Stimulated activated CD8-positive, alpha-beta memory T cell treated with anti-CD3 and anti-CD28 coated beads, Interleukin-15, amount 100 ng/mL, for 24 hours (primary cell): Measurements from ENCODE around the gene PARVB.

Experiments used
- DNase-seq: peaks from one replicate; pipeline ENCODE4 v3.0.0-alpha.2; 2020; ENCODE audit warnings: low read depth

The PARVB gene

GRCh38 chr22:44201665-44202064 lies 177.6 kb downstream of the PARVB start:
- no peak for DNase-seq

DNA sequence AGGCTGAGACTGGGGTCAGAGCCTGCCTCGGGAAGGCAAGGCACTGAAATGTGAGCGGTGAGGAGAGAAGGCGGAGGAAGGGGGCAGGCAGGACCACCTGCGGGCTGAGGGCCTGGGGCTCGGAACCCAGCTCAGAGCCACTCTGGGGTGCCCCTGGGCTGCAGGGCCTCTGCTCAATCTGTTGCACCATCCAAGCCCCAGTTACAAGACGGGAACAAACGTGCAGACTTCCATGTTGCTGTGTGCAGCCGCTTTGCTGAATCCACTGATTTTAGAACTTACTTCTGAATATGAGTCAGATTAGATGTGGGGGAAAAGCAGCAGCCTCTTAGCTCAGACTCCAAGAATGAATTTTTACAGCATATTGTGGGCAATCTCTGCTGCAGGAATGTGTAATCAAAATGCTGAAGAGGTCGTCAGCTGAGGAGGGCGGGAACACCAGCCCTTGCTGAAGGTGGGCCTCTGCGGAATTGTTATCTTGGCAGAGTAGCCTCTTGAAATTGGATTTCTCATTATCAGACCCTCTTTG lies 178.2 kb downstream of the PARVB start:
- no peak for DNase-seq

DNA sequence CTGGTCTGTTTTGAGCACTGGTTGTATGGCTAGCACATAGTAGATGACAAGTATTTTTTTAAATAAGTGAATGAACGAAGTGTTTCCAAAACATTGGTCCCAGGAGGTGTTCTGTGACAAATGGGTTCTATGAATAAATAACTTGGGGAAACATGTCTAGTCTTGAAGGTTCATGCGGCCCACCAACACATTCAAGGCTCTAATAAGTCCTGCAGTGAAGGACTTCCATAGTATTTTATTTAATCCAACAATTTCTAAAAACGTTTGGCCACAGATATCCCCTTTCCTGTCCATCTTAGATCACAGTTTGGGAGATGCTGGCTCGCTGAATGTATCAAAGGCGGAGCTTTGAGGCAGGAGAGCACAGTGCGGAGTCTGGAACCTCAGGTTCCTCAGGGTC lies 179.1 kb downstream of the PARVB start:
- no peak for DNase-seq

GRCh38 chr22:44204739-44205515 lies 180.8 kb downstream of the PARVB start:
- no peak for DNase-seq

DNA sequence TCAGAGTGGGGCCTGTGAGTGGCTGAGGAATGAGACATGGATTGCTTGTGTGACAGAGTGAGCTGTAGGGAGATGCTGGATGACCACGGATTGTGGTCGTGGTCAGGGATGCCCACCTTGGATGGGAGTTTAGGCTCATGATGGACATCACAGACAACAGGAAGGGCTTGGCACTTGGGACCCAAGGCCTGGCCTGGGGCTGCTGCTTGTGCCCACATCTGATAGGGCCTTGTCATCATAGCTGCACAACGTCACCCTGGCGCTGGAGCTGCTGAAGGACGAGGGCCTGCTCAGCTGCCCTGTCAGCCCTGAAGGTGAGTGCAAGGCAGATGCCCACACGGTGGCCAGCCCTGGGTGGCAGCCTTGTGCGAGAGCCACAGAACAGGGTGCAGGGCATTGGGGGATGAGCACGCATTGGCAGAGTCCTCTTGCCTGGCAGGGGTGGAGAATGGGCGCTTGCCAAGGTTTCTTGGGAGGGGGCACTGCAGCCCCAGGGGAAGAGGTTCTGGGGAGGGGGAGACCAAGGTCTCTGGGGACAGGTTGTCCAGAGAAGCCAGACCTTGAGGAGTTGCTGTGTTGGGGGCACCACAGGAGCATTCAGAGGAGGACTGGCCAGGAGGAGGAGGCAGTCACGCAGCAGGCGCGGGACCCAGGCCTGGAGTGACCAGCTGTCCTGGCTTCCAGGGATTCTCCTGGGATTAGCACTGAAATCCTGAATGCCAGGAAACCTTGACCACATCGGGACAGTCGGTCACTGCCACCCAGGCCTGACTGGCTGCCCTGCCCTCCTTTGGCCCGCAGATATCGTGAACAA lies 181.6 kb downstream of the PARVB start:
- DNase-seq: no peak

- no peak for DNase-seq
Observed at GRCh38 chr22:44206330-44206645, 182.2 kb downstream of the PARVB start.

DNA sequence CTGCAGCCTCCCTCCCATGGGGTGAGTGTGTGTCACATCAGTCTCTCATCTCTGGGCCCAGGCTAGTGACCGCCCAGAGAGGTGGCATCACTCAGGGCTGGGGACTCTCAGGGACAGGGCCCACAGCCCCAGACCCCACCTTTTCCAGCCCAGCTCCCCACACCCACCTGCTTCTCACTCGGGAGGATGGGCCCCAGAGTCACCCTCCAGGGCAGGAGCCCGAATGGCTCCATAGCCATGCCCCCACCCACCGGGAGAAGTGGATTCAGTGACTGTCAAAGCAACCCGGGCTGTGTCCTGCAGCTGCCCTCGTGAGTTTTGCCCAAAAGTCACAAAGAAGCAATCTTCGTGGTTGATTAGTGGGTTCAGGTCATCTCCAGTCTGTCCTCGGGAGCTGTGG lies 182.6 kb downstream of the PARVB start:
- DNase-seq: no peak

GRCh38 chr22:44207173-44207980 lies 183.3 kb downstream of the PARVB start:
- no peak for DNase-seq

GRCh38 chr22:44207981-44208317 lies 183.8 kb downstream of the PARVB start:
- DNase-seq: no peak

GRCh38 chr22:44209343-44209742 lies 185.2 kb downstream of the PARVB start:
- no peak for DNase-seq

DNA sequence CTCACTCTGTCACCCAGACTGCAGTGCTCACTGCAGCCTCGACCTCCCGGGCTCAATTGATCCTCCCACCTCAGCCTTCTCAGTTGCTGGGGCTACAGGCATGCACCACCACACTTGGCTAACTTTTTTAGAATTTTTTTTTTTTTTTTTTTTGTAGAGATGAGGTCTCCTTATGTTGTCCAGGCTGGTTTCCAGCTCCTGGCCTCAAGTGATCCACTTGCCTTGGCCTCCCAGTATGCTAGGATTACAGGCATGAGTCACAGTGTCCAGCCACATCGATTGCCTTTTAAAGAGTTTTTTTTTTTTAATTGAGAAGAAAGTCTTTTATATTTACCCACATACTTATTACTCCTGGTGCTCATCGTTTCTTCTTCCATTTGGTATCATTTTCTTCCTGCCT lies 186.6 kb downstream of the PARVB start:
- DNase-seq: no peak

DNA sequence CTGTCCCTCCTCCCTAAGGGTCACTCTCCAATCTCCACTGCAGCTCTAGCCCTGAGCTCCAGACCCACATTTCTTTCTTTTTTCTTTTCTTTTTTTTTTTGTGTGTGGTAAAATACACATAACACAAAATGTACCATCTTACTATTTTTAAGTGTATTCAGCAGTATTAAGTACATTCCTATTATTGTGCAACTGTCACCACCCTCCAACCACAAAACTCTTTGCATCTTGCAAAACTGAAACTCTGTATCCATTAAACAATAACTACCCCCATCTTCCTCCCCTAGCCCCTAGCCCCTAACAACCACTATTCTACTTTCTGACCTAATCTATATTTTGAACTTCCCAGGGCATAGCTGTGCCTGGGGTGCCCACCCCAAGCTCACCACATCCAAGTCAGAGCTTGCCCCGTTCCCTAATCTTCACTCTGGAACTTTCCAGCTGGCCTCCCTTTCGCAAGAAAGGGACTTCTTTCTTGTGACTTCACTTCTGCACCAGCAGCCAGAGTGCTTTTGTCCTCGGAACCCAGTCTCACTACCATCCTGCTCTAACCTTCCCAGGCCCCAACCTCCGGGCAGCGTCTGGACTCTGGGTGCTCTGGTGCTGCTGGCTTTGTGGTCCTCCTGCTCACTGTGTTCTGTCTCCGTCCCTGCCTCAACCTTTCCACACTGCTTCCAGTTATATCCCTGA lies 187.3 kb downstream of the PARVB start:
- DNase-seq: no peak

DNA sequence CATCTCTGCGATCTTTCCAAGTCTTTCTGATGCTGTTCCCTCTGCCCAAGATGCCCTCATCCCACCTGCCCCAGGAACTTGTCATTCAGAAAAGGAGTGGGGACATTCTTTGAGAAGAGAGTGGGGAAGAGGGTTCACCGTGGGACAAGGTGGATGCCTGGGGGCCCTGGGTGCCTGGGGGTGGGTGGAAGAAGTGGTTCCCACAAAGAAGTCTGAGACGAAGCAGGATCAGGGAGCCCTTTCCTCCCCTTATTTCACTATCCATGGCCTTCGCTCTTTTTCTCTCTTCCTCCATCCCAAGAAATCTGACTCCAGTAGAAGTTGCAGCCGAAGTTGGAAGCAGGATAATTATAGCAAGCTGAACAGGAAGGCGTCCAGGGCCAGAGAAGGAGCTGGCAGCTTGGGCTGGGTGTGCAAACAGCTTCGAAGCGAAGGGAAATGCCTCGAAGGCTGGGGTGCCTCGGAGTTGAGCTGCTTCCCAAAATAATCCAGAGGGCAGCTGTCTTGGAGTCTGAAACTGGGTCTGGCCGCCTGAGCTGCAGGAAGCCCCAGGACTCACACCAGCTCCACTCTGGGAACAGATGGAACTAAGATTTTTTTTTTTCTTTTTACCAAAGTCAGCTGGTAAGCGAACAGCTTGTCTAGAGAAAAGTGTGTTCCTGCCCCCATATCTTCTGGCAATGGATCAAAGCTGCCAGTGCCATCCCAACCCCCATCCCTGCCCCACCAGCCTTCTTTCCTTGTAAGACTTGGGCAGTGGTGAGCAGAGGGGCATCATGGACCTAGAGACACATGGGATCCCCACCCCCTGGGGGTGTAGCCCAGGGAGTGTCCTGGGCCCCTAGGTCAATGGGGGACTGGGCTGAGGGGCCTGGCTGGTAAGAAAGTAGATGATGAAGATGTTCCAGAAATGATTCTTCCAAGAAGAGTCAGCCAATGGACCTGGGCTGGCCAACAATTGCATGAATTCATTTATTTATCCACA lies 188.1 kb downstream of the PARVB start:
- DNase-seq: no peak

DNA sequence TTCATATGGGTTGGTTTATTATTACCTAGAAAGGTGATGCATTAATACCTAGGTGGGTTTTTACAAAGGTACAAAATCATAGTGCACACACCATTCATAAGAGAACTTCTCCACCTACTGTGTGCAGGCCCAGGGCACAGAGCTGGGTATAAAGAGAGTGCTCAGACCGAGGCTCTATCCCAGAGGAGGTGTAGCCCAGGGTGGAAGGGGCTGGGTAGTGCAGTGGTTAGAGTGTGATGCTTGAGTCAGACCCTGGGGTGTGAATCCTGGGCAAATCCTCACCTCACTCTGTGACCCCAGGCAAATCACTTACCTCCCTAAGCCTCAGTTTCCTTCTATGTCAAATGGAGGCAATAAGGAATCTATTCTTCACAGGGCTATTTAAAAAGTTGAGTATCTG lies 188.8 kb downstream of the PARVB start:
- DNase-seq: no peak

- DNase-seq: no peak
Observed at GRCh38 chr22:44213489-44214043, 189.5 kb downstream of the PARVB start.

DNA sequence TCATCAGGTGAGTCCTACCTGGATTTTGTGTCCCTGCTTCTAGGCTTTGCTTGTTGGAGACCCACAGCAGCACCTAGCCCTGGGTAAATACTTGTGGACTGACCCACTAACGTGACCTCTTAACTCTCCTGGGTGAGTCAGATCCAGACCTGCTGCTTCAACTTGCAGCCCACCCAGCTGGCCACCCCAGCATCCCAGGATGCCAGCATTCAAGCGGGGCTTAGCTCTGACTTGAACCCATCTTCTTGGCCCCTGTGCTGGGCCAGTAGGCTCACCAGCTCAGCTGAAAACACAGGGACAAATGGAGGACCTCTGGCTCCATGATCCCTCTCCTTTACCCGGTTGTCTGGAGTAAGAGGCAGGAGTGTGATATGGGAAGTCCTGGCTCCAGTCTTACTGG lies 190.1 kb downstream of the PARVB start:
- no peak for DNase-seq

DNA sequence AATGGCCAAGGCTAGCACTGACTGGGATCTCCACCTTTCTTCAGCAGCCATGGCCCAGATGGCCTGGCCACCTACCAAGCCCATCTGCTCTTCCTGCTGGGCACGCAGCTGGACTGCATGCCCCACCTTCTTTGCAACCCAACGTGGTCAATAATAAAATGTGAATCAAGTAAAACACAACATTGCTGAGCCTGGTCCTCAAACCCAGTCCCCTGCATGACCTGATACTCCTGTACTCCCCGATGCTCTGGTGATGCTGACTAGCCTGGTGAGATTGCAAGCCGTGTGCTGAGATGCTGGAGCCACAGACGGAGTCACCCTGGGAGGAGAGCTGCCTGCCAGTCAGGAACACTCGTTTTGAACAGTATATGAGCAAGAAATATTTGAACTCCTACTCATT lies 190.7 kb downstream of the PARVB start:
- no peak for DNase-seq

DNA sequence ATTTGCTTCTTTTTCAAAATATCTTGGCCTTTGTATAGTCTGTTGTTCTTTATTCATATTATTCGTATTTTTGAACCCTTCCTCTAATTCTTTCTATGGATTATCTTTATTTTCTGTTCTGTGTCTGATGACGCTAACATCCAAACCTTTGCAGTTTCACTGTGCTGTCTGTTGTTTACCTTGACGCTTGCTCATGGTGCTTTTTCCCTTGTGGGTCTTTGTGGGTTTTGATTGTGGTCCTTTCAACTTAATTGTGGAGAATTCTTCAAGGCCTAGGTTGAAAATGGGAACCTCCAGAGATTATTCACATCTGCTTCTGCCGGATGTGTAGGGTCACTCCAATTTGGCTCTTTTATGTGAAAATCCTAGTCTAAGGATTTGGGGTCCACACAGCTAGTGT lies 191.2 kb downstream of the PARVB start:
- DNase-seq: no peak

DNA sequence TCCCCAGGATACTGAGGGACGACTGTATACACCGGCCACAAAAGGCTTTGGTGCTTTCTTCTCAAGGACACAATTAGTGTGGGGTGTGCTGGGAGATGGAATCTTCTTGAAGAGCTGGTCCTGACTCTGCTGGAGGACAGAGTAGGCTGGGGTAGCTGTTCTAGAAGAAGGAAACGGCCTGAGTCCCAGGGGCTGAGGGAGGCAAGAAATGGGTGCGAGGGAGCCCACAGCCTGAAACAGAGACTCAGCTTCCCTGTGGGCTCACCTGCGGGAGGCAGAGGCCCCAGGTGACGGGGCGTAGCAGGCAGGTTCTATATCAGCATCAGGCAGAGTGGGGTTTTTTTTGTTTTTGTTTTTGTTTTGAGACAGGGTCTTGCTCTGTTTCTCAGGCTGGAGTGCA lies 193.2 kb downstream of the PARVB start:
- DNase-seq: no peak

GRCh38 chr22:44218071-44218470 lies 194.0 kb downstream of the PARVB start:
- DNase-seq: no peak
